SH-SY5Y (cell line): ENCODE measurements around the gene INSIG2.

ENCODE experiments used
- GATA2 ChIP-seq: IDR thresholded peaks from 2 replicates; pipeline ENCODE4 v1.6.1; 2011; ENCODE audit warnings: mild to moderate bottlenecking, low read depth, low read length
- GATA3 ChIP-seq: IDR thresholded peaks from 2 replicates; pipeline ENCODE4 v1.6.1; 2011; ENCODE audit warnings: low read depth, mild to moderate bottlenecking, low read length, moderate library complexity

INSIG2 gene

GRCh38 chr2:118105497-118105896 is 17.2 kb downstream of the INSIG2 start:
- TF ChIP-seq GATA3 (no peak), GATA2 (no peak)

- TF ChIP-seq GATA3 (no peak), GATA2 (no peak)
These were observed 18.7 kb downstream of the INSIG2 start for GRCh38 chr2:118106926-118107325.

GRCh38 chr2:118110310-118110709 is 22.0 kb downstream of the INSIG2 start:
- TF ChIP-seq GATA2 (no peak), GATA3 (no peak)

- TF ChIP-seq GATA2 = no peak
- no peak for TF ChIP-seq GATA3
These were observed 22.7 kb downstream of the INSIG2 start for GRCh38 chr2:118110991-118111390.

- no peak for TF ChIP-seq GATA2
- no peak for TF ChIP-seq GATA3
These were observed 24.6 kb downstream of the INSIG2 start for GRCh38 chr2:118112771-118113334.

GRCh38 chr2:118114863-118115262 is 26.6 kb downstream of the INSIG2 start:
- TF ChIP-seq GATA2 (no peak), GATA3 (no peak)

GRCh38 chr2:118115761-118116160 is 27.5 kb downstream of the INSIG2 start:
- no peak for TF ChIP-seq GATA2
- TF ChIP-seq GATA3 = no peak

- TF ChIP-seq GATA3 (no peak), GATA2 (no peak)
These were observed 30.2 kb downstream of the INSIG2 start for GRCh38 chr2:118118479-118118878.

- TF ChIP-seq GATA3 (no peak), GATA2 (no peak)
These were observed 31.0 kb downstream of the INSIG2 start for GRCh38 chr2:118119158-118119727.

- TF ChIP-seq GATA2 = no peak
- no peak for TF ChIP-seq GATA3
These were observed 31.6 kb downstream of the INSIG2 start for GRCh38 chr2:118119761-118120400.

- TF ChIP-seq GATA2 (no peak), GATA3 (no peak)
These were observed 32.1 kb downstream of the INSIG2 start for GRCh38 chr2:118120401-118120780.

- TF ChIP-seq GATA2 = no peak
- no peak for TF ChIP-seq GATA3
These were observed 32.8 kb downstream of the INSIG2 start for GRCh38 chr2:118121101-118121500.

GRCh38 chr2:118121986-118122524 is 33.8 kb downstream of the INSIG2 start:
- TF ChIP-seq GATA2 (no peak), GATA3 (no peak)

GRCh38 chr2:118122594-118123281 is 34.5 kb downstream of the INSIG2 start:
- no peak for TF ChIP-seq GATA3
- no peak for TF ChIP-seq GATA2
